GM13976 (cell line): ENCODE measurements around the gene MICU1.

Experiments
- DNase-seq: peaks from one replicate; pipeline ENCODE4 v3.0.0; 2012; ENCODE audit warnings: low spot score
- CTCF ChIP-seq: IDR thresholded peaks from 2 replicates; pipeline ENCODE4 v1.5.1; 2012; ENCODE audit warnings: borderline replicate concordance, mild to moderate bottlenecking; ENCODE audit not compliant: insufficient read depth; ENCODE audit errors: extremely low read depth, missing control alignments, control extremely low read depth
- in situ Hi-C: fragments of 300-500 bp; cut with MboI; formaldehyde crosslinking; loops from one replicate; pipeline ENCODE4 v1.12.0; 2022; ENCODE audit warnings: low sequenced_read_pairs, mixed read lengths, inconsistent platforms; ENCODE audit not compliant: unreplicated experiment

Gene MICU1

GRCh38 chr10:72323771-72324191 lies 302.1 kb downstream of the MICU1 start:
- TF ChIP-seq CTCF = no peak
- in situ Hi-C loops = no loop called here
- DNase-seq = no peak

GRCh38 chr10:72323108-72323749 lies 302.6 kb downstream of the MICU1 start:
- DNase-seq = no peak
- in situ Hi-C loops = no loop called here
- TF ChIP-seq CTCF = no peak

- in situ Hi-C loops = no loop called here
- DNase-seq = no peak
- no peak for TF ChIP-seq CTCF
These were observed 303.4 kb downstream of the MICU1 start for GRCh38 chr10:72322280-72323058.

GRCh38 chr10:72322030-72322279 lies 303.9 kb downstream of the MICU1 start:
- in situ Hi-C loops = no loop called here
- no peak for DNase-seq
- TF ChIP-seq CTCF = no peak

DNA sequence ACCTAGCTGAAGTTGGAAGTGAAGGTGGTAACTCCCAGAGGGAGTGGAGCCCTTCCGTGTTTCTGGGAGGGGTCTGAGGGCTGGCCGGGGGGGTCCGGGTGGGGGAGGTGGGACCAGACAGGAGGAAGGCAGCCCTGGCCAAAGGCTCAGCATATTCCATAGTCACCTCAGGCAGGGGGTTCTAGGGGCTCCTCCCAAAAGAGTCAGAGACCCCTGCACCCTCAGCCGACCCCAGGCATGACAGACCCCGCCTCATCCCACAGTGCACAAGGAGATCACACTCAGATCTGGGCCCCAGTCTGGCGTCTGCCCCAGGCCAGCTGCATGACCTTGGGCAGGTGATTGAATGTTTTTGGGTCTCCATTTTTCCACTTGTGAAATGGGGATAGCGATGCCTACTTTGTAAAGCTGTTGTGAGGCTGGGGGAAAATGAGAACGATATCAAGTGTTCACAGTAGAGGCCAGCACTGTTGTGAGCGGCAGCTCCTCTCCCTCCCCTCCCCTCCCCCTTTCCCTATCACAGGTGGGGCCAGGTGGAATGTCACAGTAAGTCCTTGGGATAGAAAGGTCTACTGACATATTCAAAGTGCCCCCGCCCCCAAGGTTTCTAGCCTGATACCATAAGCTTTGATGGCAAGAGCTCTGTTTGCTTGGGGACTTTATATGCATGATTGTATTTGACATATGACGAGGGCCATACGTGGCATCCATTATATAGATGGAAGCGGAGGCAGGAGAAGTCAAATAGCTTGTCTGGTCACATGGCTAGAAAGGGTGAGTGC lies 304.4 kb downstream of the MICU1 start:
- in situ Hi-C loops = no loop called here
- TF ChIP-seq CTCF = no peak
- no peak for DNase-seq

- in situ Hi-C loops = no loop called here
- peak; percentile 86 for DNase-seq
- TF ChIP-seq CTCF = no peak
These were observed 305.1 kb downstream of the MICU1 start for GRCh38 chr10:72320676-72321247.
